Activated CD8-positive, alpha-beta memory T cell treated with anti-CD3 and anti-CD28 coated beads, Interleukin-2, amount 10 ng/mL, durations not matched to agents 7 days and 5 days (primary cell): ENCODE measurements around the gene GPR142. TPM values are rescaled to one million over a fixed set of nuclear protein-coding genes. Genes with fewer than 3 reads are reported as not detected.
A peak's percentile ranks its signal among the peaks of the same experiment; 100 is the strongest.

Source experiments
- ATAC-seq: fragments of 150-1000 bp; cut with Tn5 transposase; one replicate; pipeline ENCODE4 v1.10.0; 2021; ENCODE audit warnings: moderate library complexity
- CTCF ChIA-PET: fragments of 350-600 bp; sonication (Branson Sonifier 250); formaldehyde crosslinking; loops from one replicate; lab custom pipeline; 2021; ENCODE audit warnings: antibody characterized with exemption; lab: Charles Lee
- DNase-seq: peaks from one replicate; pipeline ENCODE4 v3.0.0-alpha.2; 2020
- H3K27ac Mint-ChIP-seq: one replicate; pipeline ENCODE4 v1.8.0; 2021; ENCODE audit warnings: mild to moderate bottlenecking, mixed read lengths
- H3K27me3 Mint-ChIP-seq: one replicate; pipeline ENCODE4 v1.8.0; 2021; ENCODE audit warnings: mixed read lengths
- H3K36me3 Mint-ChIP-seq: one replicate; pipeline ENCODE4 v1.8.0; 2021; ENCODE audit warnings: mild to moderate bottlenecking, mixed read lengths
- H3K4me1 Mint-ChIP-seq: one replicate; pipeline ENCODE4 v1.8.0; 2021; ENCODE audit warnings: mixed read lengths
- H3K4me3 Mint-ChIP-seq: one replicate; pipeline ENCODE4 v1.8.0; 2021; ENCODE audit warnings: mild to moderate bottlenecking, moderate library complexity, mixed read lengths
- H3K9me3 Mint-ChIP-seq: one replicate; pipeline ENCODE4 v1.8.0; 2022; ENCODE audit warnings: low read depth, mixed read lengths
- total RNA-seq, 2 experiments: library from RNA; stranded (reverse); gene quantifications; one replicate each; pipeline ENCODE4 v1.2.3, GENCODE V29; 2021

The GPR142 gene
- total RNA-seq, 2 experiments from 2014 or later, result not detected

GRCh38 chr17:74350486-74350885 is 16.8 kb upstream of the GPR142 start:
- CTCF ChIA-PET, result interaction anchor here (0.5 to 4.9 kb wide), 6 partner anchors 10 to 341 kb away, joined by 3 to 42 read pairs (median 4); partner anchors contain the start of genes BTBD17 and GPR142
- ATAC-seq (no peak), DNase-seq (no peak)
- H3K4me1 Mint-ChIP-seq, result peaks cover 5% of the 10 kb centered on the region
- no peak overlapping the region for H3K4me3 Mint-ChIP-seq
- H3K27me3 Mint-ChIP-seq, result peaks cover 59% of the 10 kb centered on the region
- H3K36me3 Mint-ChIP-seq, result no peaks in the 10 kb centered on the region
- H3K27ac Mint-ChIP-seq, result no peak overlapping the region
- H3K9me3 Mint-ChIP-seq, result no peaks in the 10 kb centered on the region

- Mint-ChIP-seq H3K4me3 (no peak overlapping the region), H3K27me3 (peaks cover 70% of the 10 kb centered on the region), H3K27ac (no peak overlapping the region), H3K36me3 (no peaks in the 10 kb centered on the region), H3K4me1 (peaks cover 8% of the 10 kb centered on the region), H3K9me3 (no peaks in the 10 kb centered on the region)
- peak; percentile 43 for ATAC-seq
- no peak for DNase-seq
- CTCF ChIA-PET, result interaction anchor here (1.0 to 4.9 kb wide), 7 partner anchors 9 to 434 kb away, joined by 3 to 42 read pairs (median 10); partner anchors contain the start of genes BTBD17 and GPR142
Observed at GRCh38 chr17:74351552-74352210, 15.6 kb upstream of the GPR142 start.

GRCh38 chr17:74353446-74354060 is 13.8 kb upstream of the GPR142 start:
- DNase-seq, result no peak
- no peaks in the 10 kb centered on the region for H3K9me3 Mint-ChIP-seq
- peaks cover 10% of the 10 kb centered on the region for H3K4me1 Mint-ChIP-seq
- no peak overlapping the region for H3K4me3 Mint-ChIP-seq
- no peaks in the 10 kb centered on the region for H3K36me3 Mint-ChIP-seq
- no peak overlapping the region for H3K27ac Mint-ChIP-seq
- ATAC-seq, result no peak
- H3K27me3 Mint-ChIP-seq, result peaks cover 79% of the 10 kb centered on the region
- CTCF ChIA-PET, result interaction anchor here (0.7 to 4.9 kb wide), 14 partner anchors 12 to 150 kb away, joined by 3 to 42 read pairs (median 6); partner anchors contain the start of genes GPR142 and TTYH2

- CTCF ChIA-PET, result interaction anchor here (1.1 to 6.6 kb wide), 6 partner anchors 11 to 69 kb away, joined by 3 to 50 read pairs (median 24); partner anchors contain the start of gene GPR142
- no peaks in the 10 kb centered on the region for H3K36me3 Mint-ChIP-seq
- H3K4me1 Mint-ChIP-seq, result peaks cover 10% of the 10 kb centered on the region
- no peak overlapping the region for H3K27ac Mint-ChIP-seq
- DNase-seq (peak; percentile 77), ATAC-seq (peak; percentile 78)
- no peak overlapping the region for H3K4me3 Mint-ChIP-seq
- H3K27me3 Mint-ChIP-seq, result peaks cover 78% of the 10 kb centered on the region
- H3K9me3 Mint-ChIP-seq, result no peaks in the 10 kb centered on the region
Observed at GRCh38 chr17:74354123-74354522, 13.2 kb upstream of the GPR142 start.

- Mint-ChIP-seq H3K27ac (no peak overlapping the region), H3K4me1 (peaks cover 10% of the 10 kb centered on the region), H3K4me3 (no peak overlapping the region), H3K36me3 (no peaks in the 10 kb centered on the region), H3K9me3 (no peaks in the 10 kb centered on the region), H3K27me3 (peaks cover 80% of the 10 kb centered on the region)
- no peak for DNase-seq
- ATAC-seq, result no peak
- CTCF ChIA-PET, result interaction anchor here (4.5 to 6.6 kb wide), 2 partner anchors 14 to 55 kb away, joined by 37 to 50 read pairs; partner anchors contain the start of gene GPR142
Observed at GRCh38 chr17:74354561-74354960, 12.7 kb upstream of the GPR142 start.

GRCh38 chr17:74355065-74355464 is 12.2 kb upstream of the GPR142 start:
- no peak for ATAC-seq
- Mint-ChIP-seq H3K36me3 (no peaks in the 10 kb centered on the region), H3K4me3 (no peak overlapping the region), H3K4me1 (peaks cover 10% of the 10 kb centered on the region), H3K27ac (no peak overlapping the region), H3K9me3 (no peaks in the 10 kb centered on the region), H3K27me3 (peaks cover 83% of the 10 kb centered on the region)
- DNase-seq, result no peak
- CTCF ChIA-PET, result interaction anchor here (1.2 to 6.6 kb wide), 5 partner anchors 13 to 142 kb away, joined by 3 to 50 read pairs (median 16); partner anchors contain the start of genes GPR142 and TTYH2

- H3K4me1 Mint-ChIP-seq, result peaks cover 9% of the 10 kb centered on the region
- DNase-seq (no peak), ATAC-seq (peak; percentile 35)
- peaks cover 74% of the 10 kb centered on the region for H3K27me3 Mint-ChIP-seq
- H3K9me3 Mint-ChIP-seq, result no peaks in the 10 kb centered on the region
- no peak overlapping the region for H3K4me3 Mint-ChIP-seq
- CTCF ChIA-PET, result interaction anchor here (0.8 to 6.6 kb wide), 9 partner anchors 9 to 144 kb away, joined by 3 to 50 read pairs (median 5); partner anchors contain the start of genes GPR142 and TTYH2
- no peak overlapping the region for H3K27ac Mint-ChIP-seq
- no peaks in the 10 kb centered on the region for H3K36me3 Mint-ChIP-seq
Observed at GRCh38 chr17:74356646-74357465, 10.4 kb upstream of the GPR142 start.

GRCh38 chr17:74357466-74357809 is 9.9 kb upstream of the GPR142 start:
- DNase-seq (no peak), ATAC-seq (no peak)
- CTCF ChIA-PET, result interaction anchor here (0.8 to 6.6 kb wide), 6 partner anchors 11 to 145 kb away, joined by 3 to 50 read pairs (median 16); partner anchors contain the start of genes GPR142 and TTYH2
- Mint-ChIP-seq H3K27me3 (peaks cover 68% of the 10 kb centered on the region), H3K27ac (no peak overlapping the region), H3K4me1 (peaks cover 6% of the 10 kb centered on the region), H3K4me3 (no peak overlapping the region), H3K9me3 (no peaks in the 10 kb centered on the region), H3K36me3 (no peaks in the 10 kb centered on the region)

- CTCF ChIA-PET, result interaction anchor here (1.2 to 6.6 kb wide), 5 partner anchors 10 to 58 kb away, joined by 3 to 50 read pairs (median 7); partner anchors contain the start of gene GPR142
- Mint-ChIP-seq H3K27me3 (peaks cover 59% of the 10 kb centered on the region), H3K4me1 (peaks cover 6% of the 10 kb centered on the region), H3K36me3 (no peaks in the 10 kb centered on the region), H3K4me3 (no peak overlapping the region), H3K27ac (no peak overlapping the region), H3K9me3 (no peaks in the 10 kb centered on the region)
- ATAC-seq (no peak), DNase-seq (no peak)
Observed at GRCh38 chr17:74358697-74359096, 8.6 kb upstream of the GPR142 start.

- ATAC-seq, result no peak
- DNase-seq, result no peak
- Mint-ChIP-seq H3K9me3 (no peaks in the 10 kb centered on the region), H3K27ac (no peak overlapping the region), H3K4me1 (peaks cover 4% of the 10 kb centered on the region), H3K36me3 (no peaks in the 10 kb centered on the region), H3K4me3 (no peak overlapping the region), H3K27me3 (peaks cover 46% of the 10 kb centered on the region)
- CTCF ChIA-PET, result interaction anchor here (1.2 to 6.6 kb wide), 9 partner anchors 8 to 147 kb away, joined by 3 to 50 read pairs (median 5); partner anchors contain the start of genes GPR142 and TTYH2
Observed at GRCh38 chr17:74359916-74360315, 7.4 kb upstream of the GPR142 start.

- Mint-ChIP-seq H3K36me3 (no peaks in the 10 kb centered on the region), H3K27ac (no peak overlapping the region), H3K9me3 (no peaks in the 10 kb centered on the region), H3K4me1 (peaks cover 4% of the 10 kb centered on the region), H3K27me3 (peaks cover 37% of the 10 kb centered on the region), H3K4me3 (no peak overlapping the region)
- CTCF ChIA-PET, result interaction anchor here (0.5 to 4.1 kb wide), 14 partner anchors 8 to 1129 kb away, joined by 3 to 36 read pairs (median 5); partner anchors contain the start of gene TTYH2
- ATAC-seq (no peak), DNase-seq (no peak)
Observed at GRCh38 chr17:74360899-74361229, 6.4 kb upstream of the GPR142 start.

- Mint-ChIP-seq H3K27ac (no peak within 1 kb of the TSS), H3K36me3 (no peaks in the 10 kb centered on the region), H3K4me1 (peaks cover 3% of the 10 kb centered on the region), H3K9me3 (no peaks in the 10 kb centered on the region), H3K4me3 (no peak within 1 kb of the TSS), H3K27me3 (peaks cover 32% of the 10 kb centered on the region)
- ATAC-seq (peak; percentile 69), DNase-seq (peak; percentile 61)
- CTCF ChIA-PET, result interaction anchor here (0.9 to 4.1 kb wide), 17 partner anchors 8 to 153 kb away, joined by 3 to 36 read pairs (median 5); partner anchors contain the start of genes KIF19 and TTYH2
Observed at GRCh38 chr17:74361230-74362068, 5.9 kb upstream of the GPR142 start, which contains the start of gene BTBD17. TSS of gene BTBD17 (minus strand) at chr17:74361868. CDS start at chr17:74361819, 49 bp downstream.
